ENCODE measurements around the gene ADNP2.

GRCh38 chr18:80172056-80172455, 63.0 kb downstream of the ADNP2 start:
- TF ChIP-seq POLR2AphosphoS5 (IDR thresholded peaks at IDR 0.05; ENCODE audit: borderline replicate concordance, low read depth, low read length) (no peak), EZH2 (IDR thresholded peaks at IDR 0.05) (no peak)

All from SK-N-MC (cell line).